OCI-M2 (cell line): ENCODE results near the gene PREX1.

Experiments used
- DNase-seq: peaks from one replicate; lab custom pipeline; 2025; ENCODE audit not compliant: unreplicated experiment; lab: John Stamatoyannopoulos, UW

Gene PREX1

GRCh38 chr20:48797275-48797825 is 30.4 kb downstream of the PREX1 start:
- DNase-seq = no peak

DNA sequence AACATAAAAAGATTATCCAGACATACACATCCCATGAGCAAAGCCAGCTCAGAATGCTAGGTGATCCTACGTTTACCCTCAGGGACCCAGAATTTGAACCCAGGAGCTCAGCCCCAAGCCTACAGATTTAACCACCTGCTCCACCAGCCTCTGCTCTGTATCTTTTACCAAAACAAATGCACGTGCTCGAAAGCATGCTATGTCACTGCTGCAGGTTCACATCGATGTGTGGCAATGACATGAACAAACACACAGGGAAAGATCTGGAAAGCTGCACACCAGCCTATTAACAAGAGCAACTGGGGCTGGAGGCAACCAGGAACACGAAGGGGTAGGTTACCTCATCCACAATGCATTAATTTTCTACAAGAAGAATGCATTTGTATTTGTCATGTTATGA is 32.1 kb downstream of the PREX1 start:
- no peak for DNase-seq

DNA sequence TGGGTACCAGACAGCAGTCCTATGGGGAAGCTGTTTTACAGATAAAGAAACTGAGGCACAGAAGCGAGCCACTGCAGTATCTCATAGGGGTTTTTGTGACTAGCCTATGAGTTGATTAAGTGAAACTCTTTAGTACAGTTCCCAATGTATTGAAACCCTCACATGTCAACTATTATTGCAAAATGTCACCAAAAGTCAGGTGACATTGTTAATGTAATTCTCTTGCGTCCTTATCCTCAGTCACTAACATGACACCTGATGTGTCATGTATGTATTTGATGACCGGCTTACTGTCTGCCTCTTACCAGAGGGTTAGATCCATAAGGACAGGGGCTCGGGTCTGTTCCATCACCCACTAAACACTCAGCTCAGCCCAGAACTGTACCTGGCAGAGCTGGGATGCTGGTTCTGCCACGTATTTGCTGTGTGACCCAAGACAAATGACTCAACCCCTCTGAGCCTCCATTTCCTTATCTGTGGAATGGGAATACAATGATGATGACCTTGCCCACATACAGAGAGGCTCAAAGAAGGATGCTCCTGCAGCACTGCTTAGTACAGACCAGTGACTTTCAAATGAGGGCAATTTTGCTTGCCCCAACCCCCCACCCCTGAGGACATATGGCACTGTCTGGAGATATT is 32.9 kb downstream of the PREX1 start:
- DNase-seq = no peak

GRCh38 chr20:48794360-48794759 is 33.4 kb downstream of the PREX1 start:
- no peak for DNase-seq

DNA sequence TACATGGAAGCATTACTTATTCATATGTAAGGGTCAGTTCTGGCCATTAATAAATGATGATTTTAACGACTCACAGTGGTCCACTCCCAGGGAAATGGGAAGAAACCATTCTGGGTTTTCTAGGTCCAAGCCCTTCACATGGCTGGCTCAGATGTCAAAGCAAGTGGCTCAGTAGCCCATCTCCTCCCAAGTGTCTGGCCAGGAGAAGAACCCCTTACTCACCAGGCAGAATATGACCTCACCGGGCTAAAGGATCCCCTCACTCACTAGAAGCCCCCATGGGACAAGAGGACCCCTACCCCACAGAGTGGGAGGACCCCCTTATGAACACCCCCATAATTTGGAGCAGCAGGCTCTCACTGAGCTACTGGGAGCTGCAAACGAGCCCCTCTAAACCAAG is 34.0 kb downstream of the PREX1 start:
- no peak for DNase-seq

DNA sequence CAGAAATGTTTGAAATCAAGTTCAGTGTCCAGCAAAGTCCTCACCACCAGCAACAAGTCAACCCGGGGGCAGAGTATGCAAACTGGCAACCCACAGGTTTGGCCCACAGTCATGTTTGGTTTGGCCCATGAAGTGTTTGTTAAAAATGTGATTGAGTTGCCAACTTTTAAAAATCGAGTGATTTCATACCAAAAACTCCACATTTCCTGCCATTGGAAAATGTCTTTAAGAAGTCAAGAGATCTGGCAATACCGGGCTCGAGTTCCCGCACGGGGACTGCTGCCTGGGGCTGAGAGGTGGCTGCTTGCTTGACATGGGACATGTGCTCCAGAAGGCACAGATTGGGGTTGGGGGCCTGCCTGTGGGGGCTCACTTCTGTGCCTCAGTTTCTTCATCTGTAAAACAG is 36.1 kb downstream of the PREX1 start:
- no peak for DNase-seq

DNA sequence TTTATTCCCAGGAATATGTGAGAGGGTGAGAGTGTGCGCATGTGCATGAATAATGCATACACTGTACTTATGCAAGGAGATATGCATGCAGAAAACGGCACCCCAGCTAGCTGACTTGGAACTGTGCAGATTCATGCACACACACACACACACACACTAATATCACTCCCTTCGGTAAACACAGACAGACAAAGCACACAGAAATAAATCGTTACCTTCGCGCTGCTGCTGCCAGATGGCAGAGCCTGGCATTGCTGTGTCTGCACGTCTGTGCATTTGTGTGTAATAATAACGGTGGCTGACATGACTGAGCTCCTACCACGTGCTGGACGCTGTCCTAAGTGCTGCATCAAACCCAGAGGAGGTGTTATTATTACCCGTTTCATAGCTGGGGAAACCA is 36.8 kb downstream of the PREX1 start:
- no peak for DNase-seq

GRCh38 chr20:48790473-48791003 is 37.3 kb downstream of the PREX1 start:
- no peak for DNase-seq

- no peak for DNase-seq
Observed at GRCh38 chr20:48789781-48790472, 37.9 kb downstream of the PREX1 start.

DNA sequence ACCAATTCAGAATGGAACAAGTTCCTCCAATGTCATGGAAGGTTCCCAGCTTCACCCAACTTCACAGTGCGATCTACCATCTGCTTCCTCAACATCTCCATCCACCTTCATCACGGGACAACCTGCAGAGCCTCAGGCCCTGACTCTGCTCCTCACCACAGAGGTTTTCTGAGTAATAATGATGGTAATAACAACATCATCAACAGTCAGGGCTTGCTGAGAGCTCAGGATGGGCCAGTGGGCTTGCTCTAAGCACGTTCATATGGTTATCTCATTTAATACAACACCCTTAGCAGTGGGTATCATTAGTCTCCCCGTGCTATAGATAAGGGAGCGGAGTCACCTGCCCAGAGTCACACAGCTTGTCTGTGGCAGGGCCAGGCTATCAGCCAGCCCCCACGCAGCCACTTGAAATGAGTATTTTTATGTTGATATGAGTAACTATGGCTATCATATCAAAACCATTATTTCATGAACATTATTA is 38.6 kb downstream of the PREX1 start:
- DNase-seq = no peak

GRCh38 chr20:48788486-48789072 is 39.2 kb downstream of the PREX1 start:
- DNase-seq = no peak

GRCh38 chr20:48787861-48788375 is 39.9 kb downstream of the PREX1 start:
- no peak for DNase-seq

DNA sequence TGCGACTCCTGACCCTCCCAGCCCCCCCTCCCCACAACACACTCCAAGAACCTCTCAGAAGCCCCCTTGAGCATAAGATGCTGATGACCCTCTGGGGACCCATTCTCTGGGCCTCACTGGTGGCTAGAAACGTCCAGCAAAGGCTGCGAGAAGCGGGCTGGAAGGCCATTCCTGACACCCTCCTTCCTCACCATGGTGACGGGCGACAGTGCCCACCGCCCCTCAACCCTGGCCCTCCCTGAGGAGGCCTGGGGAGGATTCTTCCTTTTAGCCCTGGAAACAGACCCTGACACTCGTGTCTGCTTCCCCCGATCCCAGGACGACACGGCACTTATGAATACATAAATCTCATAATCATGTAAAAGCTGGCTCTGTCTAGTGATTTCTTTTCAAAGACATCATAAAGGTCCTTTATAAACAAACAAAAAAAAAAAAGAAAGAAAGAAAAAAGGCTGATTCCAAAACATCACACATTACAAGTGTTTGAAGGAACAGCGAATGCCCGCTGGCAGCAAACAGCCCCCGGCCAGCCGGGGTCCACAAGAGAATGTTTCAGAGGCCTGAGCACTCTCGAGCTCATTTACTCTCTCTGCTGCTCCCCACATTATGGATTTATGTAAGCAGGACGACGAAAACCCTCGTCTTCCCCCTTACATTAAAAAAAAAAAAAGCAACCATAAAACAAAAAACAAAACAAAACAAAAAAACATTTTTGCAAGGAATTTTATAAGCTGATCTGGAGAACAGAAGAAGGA is 40.7 kb downstream of the PREX1 start:
- DNase-seq = no peak

GRCh38 chr20:48785801-48786200 is 42.0 kb downstream of the PREX1 start:
- no peak for DNase-seq

DNA sequence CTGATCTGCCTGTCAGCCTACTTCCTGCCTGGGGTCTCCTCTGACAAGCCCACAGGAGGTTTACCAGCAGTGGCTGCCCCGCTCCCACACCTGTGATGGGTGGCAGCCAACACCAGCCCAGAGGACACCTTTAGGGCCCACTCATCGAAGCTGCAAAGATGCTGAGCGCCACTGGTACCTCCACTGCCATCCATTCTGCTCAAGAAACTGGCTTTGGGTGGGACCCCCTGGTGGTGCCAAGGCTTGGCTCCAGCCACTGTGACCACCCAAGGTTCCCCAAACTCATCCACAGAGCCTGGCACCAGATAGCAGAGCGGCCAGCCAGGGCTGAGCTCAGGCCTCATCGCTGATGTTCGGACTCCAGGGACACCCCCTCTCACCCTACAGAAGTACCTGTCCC is 42.5 kb downstream of the PREX1 start:
- no peak for DNase-seq

- no peak for DNase-seq
Observed at GRCh38 chr20:48784273-48784641, 43.5 kb downstream of the PREX1 start.

GRCh38 chr20:48783533-48784272 is 44.1 kb downstream of the PREX1 start:
- DNase-seq = no peak

DNA sequence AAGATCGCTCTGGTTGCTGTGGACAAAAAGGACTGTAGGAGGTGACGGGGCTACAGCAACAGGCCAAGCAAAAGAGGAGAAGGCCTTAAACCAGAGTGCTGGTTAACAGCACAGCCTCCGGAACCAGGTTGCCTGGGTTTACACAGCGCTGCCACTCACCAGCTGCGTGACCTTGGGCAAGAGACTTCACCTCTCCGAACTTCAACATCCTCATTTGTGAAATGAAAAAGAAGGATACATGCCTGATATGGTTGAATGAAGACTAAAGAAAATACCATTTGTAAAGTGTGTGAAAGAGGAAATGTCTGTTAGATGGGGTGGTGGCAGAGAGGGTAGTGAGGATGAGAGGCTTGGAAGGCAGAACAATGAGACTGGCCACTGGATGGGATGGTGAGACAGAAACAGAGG is 44.9 kb downstream of the PREX1 start:
- DNase-seq = no peak

DNA sequence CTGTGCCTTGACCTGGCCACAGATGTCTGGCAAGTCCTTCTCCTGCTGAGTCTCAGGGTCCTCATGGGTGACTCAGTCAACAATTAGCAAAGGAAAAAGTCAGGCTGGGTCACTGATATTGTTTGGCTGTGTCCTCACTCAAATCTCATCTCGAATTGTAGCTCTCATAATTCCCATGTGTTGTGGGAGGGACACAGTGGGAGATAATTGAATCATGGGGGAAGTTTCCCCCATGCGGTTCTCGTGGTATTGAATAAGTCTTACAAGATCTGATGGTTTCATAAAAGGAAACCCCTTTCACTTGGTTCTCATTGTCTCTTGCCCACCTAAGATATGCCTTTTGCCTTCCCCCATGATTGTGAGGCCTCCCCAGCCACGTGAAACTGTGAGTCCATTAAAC is 45.7 kb downstream of the PREX1 start:
- DNase-seq = no peak

GRCh38 chr20:48781634-48782033 is 46.2 kb downstream of the PREX1 start:
- DNase-seq = no peak
